ENCODE measurements around the gene SLIT1. TPM values are rescaled to one million over a fixed set of nuclear protein-coding genes. Genes with fewer than 3 reads are reported as not detected.

The SLIT1 gene
- total RNA-seq, 1 experiment from 2014 or later, result 0.41 TPM

- Mint-ChIP-seq H3K4me3 (ENCODE audit: unreplicated experiment) (peak overlapping the region; percentile 65), H3K9me3 (ENCODE audit: unreplicated experiment) (no peaks in the 10 kb centered on the region), H3K36me3 (ENCODE audit: insufficient read depth, unreplicated experiment) (no peaks in the 10 kb centered on the region), H3K4me1 (ENCODE audit: low read depth, unreplicated experiment) (peaks cover 3% of the 10 kb centered on the region), H3K27me3 (ENCODE audit: insufficient read depth, unreplicated experiment) (peaks cover 4% of the 10 kb centered on the region), H3K27ac (ENCODE audit: unreplicated experiment) (no peak overlapping the region)
- no peaks in the 10 kb centered on the region for H3K36me3 ChIP-seq (ENCODE audit: control insufficient read depth, insufficient read depth, low read length)
- intact Hi-C loops (cut with micrococcal nuclease; ENCODE audit: unreplicated experiment), result loop anchor here (1.0 to 5.0 kb wide), 2 partner anchors 57 to 123 kb away; no protein-coding TSS in a partner anchor
- no peak for DNase-seq
- BruUV-seq (replicated peaks), result no TSS peak
- no peaks in the 10 kb centered on the region for H3K27me3 ChIP-seq (replicated peaks; ENCODE audit: control insufficient read depth, insufficient read depth, low read length)
- no peak for TF ChIP-seq CTCF (IDR thresholded peaks at IDR 0.05; ENCODE audit: insufficient read depth in 1 of 2, low read depth in 1 of 2, low read length in 1 of 2, severe bottlenecking in 1 of 2, unreplicated experiment in 1 of 2)
- CTCF ChIA-PET, result interaction anchor here (1.1 to 3.4 kb wide), 4 partner anchors 105 to 136 kb away, joined by 3 to 18 read pairs (median 5); no protein-coding TSS in a partner anchor
- H3K9me3 ChIP-seq, result no peaks in the 10 kb centered on the region
- POLR2A ChIA-PET, result no interaction called here
- H3K4me1 ChIP-seq, result no peaks in the 10 kb centered on the region
- peak overlapping the region; percentile 41 for H3K4me3 ChIP-seq (ENCODE audit: low read depth, low read length)
Observed at GRCh38 chr10:97195706-97196222, 10.0 kb upstream of the SLIT1 start.

GRCh38 chr10:97192952-97193435 is 7.2 kb upstream of the SLIT1 start:
- BruUV-seq (replicated peaks), result no TSS peak
- CTCF ChIA-PET, result interaction anchor here (1.0 kb wide), 1 partner anchor 13 kb away, joined by 11 read pairs; no protein-coding TSS in a partner anchor
- POLR2A ChIA-PET, result no interaction called here
- Histone ChIP-seq H3K4me1 (peaks cover 9% of the 10 kb centered on the region; the same call in 1 of the 2 replicates), H3K27me3 (replicated peaks; ENCODE audit: control insufficient read depth, insufficient read depth, low read length) (no peaks in the 10 kb centered on the region), H3K9me3 (no peaks in the 10 kb centered on the region), H3K4me3 (ENCODE audit: low read depth, low read length) (no peak overlapping the region), H3K36me3 (ENCODE audit: control insufficient read depth, insufficient read depth, low read length) (no peaks in the 10 kb centered on the region)
- no peak for TF ChIP-seq CTCF (IDR thresholded peaks at IDR 0.05; ENCODE audit: insufficient read depth in 1 of 2, low read depth in 1 of 2, low read length in 1 of 2, severe bottlenecking in 1 of 2, unreplicated experiment in 1 of 2)
- H3K27ac Mint-ChIP-seq (ENCODE audit: unreplicated experiment), result no peak overlapping the region
- no peaks in the 10 kb centered on the region for H3K27me3 Mint-ChIP-seq (ENCODE audit: insufficient read depth, unreplicated experiment)
- intact Hi-C loops (cut with micrococcal nuclease; ENCODE audit: unreplicated experiment), result no loop called here
- peaks cover 13% of the 10 kb centered on the region for H3K4me1 Mint-ChIP-seq (ENCODE audit: low read depth, unreplicated experiment)
- no peak for DNase-seq
- no peaks in the 10 kb centered on the region for H3K9me3 Mint-ChIP-seq (ENCODE audit: unreplicated experiment)
- H3K4me3 Mint-ChIP-seq (ENCODE audit: unreplicated experiment), result no peak overlapping the region
- no peaks in the 10 kb centered on the region for H3K36me3 Mint-ChIP-seq (ENCODE audit: insufficient read depth, unreplicated experiment)

- Histone ChIP-seq H3K9me3 (no peaks in the 10 kb centered on the region), H3K4me3 (ENCODE audit: low read depth, low read length) (no peak overlapping the region), H3K36me3 (ENCODE audit: control insufficient read depth, insufficient read depth, low read length) (no peaks in the 10 kb centered on the region), H3K4me1 (peaks cover 9% of the 10 kb centered on the region; the same call in 1 of the 2 replicates), H3K27me3 (replicated peaks; ENCODE audit: control insufficient read depth, insufficient read depth, low read length) (no peaks in the 10 kb centered on the region)
- H3K27ac Mint-ChIP-seq (ENCODE audit: unreplicated experiment), result no peak overlapping the region
- H3K4me3 Mint-ChIP-seq (ENCODE audit: unreplicated experiment), result no peak overlapping the region
- intact Hi-C loops (cut with micrococcal nuclease; ENCODE audit: unreplicated experiment), result loop anchor here (2.0 kb wide), 1 partner anchor 20 kb away; no protein-coding TSS in a partner anchor
- no peak for TF ChIP-seq CTCF (IDR thresholded peaks at IDR 0.05; ENCODE audit: insufficient read depth in 1 of 2, low read depth in 1 of 2, low read length in 1 of 2, severe bottlenecking in 1 of 2, unreplicated experiment in 1 of 2)
- peaks cover 13% of the 10 kb centered on the region for H3K4me1 Mint-ChIP-seq (ENCODE audit: low read depth, unreplicated experiment)
- H3K9me3 Mint-ChIP-seq (ENCODE audit: unreplicated experiment), result no peaks in the 10 kb centered on the region
- ChIA-PET CTCF (interaction anchor here (0.6 to 0.8 kb wide), 4 partner anchors 11 to 216 kb away, joined by 3 to 4 read pairs (median 3); no protein-coding TSS in a partner anchor), POLR2A (no interaction called here)
- H3K27me3 Mint-ChIP-seq (ENCODE audit: insufficient read depth, unreplicated experiment), result peaks cover 3% of the 10 kb centered on the region
- BruUV-seq (replicated peaks), result no TSS peak
- peak in 1 of 2 experiments; percentile 24 for DNase-seq
- no peaks in the 10 kb centered on the region for H3K36me3 Mint-ChIP-seq (ENCODE audit: insufficient read depth, unreplicated experiment)
Observed at GRCh38 chr10:97190450-97190849, 4.7 kb upstream of the SLIT1 start.

All from Caco-2 (cell line).